ENCODE measurements around the gene KLHL24.
"Not testable (repeated sequence)": the region's sequence is repeated elsewhere in the genome, so short reads cannot be mapped to it uniquely, and the experiment has no call there.

Gene KLHL24

DNA sequence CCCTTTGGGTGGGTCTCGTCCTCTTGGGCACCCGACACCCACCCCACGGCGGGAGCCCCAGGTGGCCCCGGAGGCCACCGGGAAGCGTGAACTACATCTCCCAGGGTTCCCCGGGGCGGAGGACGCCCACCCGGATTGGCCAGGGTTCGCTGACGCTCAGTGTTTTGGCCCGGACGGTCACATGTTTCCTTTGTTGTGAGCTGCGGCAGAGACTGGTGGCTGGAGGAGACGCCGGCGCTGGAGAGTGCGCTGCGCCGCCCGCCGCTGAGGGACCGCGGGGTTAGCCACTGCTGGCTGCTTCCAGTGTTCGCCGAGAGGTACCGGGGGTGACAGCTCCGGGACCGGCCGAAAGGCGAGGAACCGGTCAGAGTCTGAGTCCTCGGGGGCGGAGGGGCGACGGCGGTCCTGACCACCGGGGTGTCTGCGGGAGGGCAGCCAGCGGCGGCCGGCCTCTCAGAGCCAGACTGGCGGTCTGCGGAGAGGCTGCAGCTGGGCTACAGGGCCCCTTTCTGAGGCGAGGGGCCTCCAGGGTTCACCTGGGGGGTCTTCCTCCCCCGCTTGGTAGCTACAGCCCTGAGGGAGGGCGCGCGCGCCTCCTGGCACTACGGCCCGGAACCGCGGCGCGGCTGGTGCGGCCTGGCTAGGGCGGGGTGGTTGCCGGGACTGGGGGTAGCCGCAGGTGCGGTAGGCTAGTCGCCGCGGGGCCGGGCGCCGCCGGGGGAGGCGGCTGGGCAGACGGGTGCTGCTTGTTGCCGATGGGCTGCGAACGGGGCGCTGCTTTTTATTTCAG lies at the start of gene KLHL24:
KLHL24 (plus strand) TSS at position 193 of the 790 bp plus-strand sequence. CDS start 14,734 bp downstream, outside the sequence.
- peak; percentile 98 for DNase-seq

DNA sequence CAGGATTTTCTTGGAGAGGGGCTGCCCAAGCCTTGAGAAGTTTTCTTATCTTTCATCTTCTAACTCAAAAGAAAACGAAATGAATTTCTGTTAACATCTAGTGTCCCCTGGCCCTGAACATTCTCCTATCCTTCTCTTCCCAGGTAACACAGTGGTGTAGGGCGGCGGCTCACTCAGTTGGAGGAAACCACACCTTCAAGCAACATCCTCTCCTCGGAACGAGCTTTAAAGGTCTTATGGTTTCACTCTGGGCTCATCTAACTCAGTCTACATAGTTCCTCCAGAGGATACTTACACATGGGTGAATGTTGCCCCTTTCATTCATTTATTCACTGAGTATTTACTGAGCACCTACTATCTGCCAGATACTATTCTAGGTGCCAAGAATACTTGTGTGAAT lies 48.9 kb upstream of the KLHL24 start:
- DNase-seq, result no peak

GRCh38 chr3:183587336-183587735 lies 48.1 kb upstream of the KLHL24 start:
- DNase-seq, result no peak

GRCh38 chr3:183590442-183590841 lies 45.0 kb upstream of the KLHL24 start:
- no peak for DNase-seq

DNA sequence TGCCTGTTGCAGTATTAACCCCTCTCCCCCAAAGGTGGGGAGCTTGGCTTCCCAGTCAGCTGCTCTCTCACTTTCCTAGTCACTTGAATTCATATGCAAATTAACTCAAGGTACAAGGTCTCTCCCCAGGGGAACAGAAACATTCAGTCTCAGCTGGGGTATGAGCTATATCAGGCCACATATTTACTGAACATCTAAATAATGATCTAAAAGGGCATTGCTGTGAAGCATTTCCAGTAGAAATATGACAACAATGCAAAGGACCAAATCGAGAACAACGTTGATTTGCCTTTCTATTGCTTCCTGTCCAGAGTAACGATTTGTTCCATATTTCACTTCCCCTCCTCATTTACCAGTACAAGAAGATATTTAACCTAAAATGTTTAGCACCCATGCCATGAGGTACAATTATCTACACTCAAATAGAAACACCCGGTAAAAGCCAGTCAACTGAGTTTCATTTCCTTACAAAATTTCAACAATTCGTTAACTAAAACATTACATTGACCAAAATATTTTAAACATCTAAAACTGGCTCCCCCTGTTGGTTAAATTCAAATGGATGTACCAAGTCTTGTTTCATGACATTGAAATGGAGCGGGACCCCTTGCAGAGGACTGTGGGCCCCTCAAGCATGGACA lies 43.4 kb upstream of the KLHL24 start:
- DNase-seq, result no peak

GRCh38 chr3:183592821-183593220 lies 42.6 kb upstream of the KLHL24 start:
- DNase-seq, result no peak

DNA sequence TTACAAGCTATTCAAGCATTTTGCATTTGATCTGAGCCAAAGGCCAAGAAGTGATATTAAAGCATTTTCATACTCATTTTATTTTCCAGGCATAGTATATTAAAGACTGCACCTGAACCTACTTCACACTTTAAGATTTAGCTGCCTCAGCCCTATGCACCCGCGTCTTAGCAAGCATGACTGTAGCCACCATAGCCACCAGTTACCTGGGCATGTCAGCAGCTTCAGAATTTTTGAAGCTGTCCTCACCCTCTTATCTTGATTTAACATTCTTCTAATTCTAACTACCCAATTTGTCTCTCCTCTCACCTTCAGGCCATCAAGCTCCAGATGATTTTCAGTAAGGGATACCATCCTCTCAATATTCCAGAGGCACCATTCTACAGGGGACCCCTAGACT lies 40.8 kb upstream of the KLHL24 start:
- no peak for DNase-seq

GRCh38 chr3:183597959-183598358 lies 37.5 kb upstream of the KLHL24 start:
- no peak for DNase-seq

GRCh38 chr3:183611326-183611725 lies 24.1 kb upstream of the KLHL24 start:
- DNase-seq, result not testable (repeated sequence)

DNA sequence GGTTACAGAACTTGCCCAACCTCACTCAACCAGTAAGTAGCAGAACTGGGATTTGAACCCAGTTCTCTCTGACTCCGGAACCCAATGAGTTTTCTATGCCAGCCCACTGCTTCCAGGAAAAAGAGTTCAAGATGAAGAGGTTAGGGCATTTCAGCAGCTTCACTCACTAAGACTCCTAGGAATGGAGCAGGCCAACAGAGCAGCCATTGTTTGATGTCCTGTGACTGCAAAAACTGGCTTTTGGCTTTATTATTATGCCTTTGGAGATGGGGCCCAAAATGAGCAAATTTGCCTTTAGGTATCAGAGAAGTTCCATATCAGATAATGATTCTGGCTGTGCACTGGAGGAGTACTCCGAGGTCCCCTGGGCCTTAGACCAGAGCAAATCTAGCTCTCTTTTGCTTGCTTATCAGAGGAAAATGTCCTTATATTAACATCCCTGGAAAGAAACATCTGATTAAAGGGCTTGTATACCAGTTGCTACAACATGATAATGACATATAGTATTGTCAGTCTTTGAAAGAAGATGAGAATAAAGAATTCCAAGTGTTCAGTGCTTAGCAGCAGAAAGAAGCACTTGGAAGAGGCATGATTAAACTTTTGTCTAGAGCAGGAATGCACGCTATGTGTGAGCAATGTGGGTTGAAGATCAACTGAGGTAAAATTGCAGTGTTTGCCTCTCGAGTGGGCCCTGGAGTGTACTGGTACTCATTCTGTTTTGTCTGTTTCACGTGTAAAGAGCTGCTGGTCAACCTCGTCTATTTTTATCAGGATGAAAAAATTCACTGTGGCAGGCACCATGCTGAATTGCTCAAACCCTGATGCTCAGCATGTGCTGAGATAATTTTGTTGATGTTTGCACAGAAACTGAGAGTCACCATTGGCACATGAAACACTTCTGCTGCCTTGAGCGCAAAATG lies 21.8 kb upstream of the KLHL24 start:
- DNase-seq, result no peak

DNA sequence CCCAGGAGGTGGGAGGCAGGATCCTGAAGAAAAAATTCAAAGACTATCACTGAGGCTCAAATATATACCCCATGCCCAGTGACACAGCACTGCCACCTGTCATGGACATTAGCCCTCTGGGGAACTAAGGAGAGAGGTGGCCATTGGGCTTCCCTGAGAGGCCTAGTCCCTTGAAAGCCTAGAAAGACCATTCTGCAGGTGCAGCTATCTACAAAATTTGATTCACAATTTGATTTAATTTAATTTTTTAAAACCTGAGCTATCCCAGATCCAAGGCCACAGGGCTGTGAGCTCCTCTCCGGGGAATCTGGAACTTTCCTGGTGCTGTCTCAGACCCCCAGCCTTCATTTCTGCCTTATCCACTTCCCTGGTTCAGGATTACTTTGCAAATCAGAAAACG lies 16.9 kb upstream of the KLHL24 start:
- no peak for DNase-seq

DNA sequence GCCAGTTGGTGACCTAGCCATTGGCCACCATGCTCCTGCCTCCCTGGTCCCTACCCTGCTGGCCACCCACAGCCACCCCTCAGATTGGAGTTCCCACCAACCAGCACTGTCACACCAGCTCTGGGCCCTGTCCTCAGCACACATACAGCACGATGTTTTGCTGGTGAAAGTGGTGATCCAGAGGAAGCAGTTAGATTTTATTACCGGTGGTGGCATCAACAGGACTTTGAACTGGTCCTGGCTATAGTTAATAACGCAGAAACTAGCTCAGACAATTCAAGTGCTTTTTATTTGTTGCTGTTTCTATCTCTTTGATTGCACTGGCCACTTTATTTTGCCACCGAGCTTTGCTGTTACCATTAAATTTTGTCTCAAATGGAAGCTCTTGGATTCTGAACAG lies 16.4 kb upstream of the KLHL24 start:
- no peak for DNase-seq

DNA sequence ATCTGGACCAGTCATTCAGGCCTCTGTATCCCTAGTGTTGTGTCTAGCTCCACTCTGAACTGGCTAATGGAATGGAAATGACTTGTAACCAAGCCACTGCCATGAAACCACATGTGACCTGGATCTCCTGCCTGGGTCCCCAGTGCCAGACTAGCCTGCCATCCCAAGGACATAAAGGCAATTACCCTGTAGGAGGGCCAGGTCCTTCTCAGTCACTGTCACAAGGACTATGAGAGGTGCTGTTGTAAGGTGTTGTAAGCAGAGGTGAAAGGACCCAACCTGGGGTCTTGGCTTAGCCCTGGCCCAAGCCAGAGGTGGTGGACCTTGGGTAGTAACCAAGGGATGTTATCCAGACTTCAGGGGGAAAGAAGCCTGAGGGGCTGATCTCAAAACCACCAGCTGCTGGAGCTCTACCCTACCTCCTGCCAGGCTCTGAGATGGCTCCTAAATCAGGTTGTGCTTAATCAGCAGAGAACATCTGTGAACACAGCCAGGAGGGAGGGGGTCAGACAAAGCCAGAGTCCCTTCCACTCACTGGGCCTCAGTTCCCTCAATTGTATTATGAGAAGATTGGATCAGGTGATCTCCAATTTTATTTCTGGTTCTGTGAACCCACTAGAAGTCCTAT lies 15.7 kb upstream of the KLHL24 start:
- DNase-seq, result no peak

GRCh38 chr3:183620252-183620628 lies 15.2 kb upstream of the KLHL24 start:
- no peak for DNase-seq

- not testable (repeated sequence) for DNase-seq
Measured at GRCh38 chr3:183622473-183622872, 12.9 kb upstream of the KLHL24 start.

- no peak for DNase-seq
Measured at GRCh38 chr3:183626877-183627594, 8.4 kb upstream of the KLHL24 start.

GRCh38 chr3:183629546-183630301 lies 5.7 kb upstream of the KLHL24 start:
- DNase-seq, result no peak

DNA sequence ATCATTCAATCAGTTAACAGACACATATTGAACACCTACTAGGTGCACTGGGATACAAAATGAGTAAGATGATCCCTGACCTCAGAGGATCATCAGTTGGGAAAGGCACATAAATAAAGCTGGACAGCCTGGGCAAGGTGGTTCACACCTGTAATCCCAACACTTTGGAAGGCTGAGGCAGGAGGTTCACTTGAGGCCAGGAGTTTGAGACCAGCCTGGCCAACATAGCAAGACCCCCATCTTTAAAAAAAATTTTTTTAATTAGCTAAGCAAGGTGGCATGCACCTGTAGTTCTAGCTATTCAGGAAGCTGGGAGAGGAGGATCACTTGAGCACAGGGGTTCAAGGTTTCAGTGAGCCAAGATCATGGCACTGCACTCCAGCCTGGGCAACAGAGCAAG lies 3.7 kb upstream of the KLHL24 start:
- DNase-seq, result no peak

- DNase-seq, result not testable (repeated sequence)
Measured at GRCh38 chr3:183632725-183633124, 2.7 kb upstream of the KLHL24 start.

DNA sequence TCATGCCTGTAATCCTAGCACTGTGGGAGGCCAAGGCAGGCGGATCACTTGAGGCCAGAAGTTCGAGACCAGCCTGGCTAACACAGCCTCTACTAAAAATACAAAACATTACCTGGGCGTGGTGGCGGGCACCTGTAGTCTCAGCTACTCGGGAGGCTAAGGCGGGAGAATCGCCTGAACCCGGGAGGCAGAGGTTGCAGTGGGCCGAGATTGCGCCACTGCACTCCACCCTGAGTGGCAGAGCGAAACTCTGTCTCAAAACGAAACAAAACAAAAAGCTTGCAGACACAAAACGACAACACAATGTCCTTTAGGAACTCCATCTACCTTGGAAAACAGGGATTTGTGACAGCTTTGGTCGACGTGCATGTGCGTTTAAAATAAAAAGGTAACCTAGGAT lies 716 bp upstream of the KLHL24 start:
- no peak for DNase-seq

DNA sequence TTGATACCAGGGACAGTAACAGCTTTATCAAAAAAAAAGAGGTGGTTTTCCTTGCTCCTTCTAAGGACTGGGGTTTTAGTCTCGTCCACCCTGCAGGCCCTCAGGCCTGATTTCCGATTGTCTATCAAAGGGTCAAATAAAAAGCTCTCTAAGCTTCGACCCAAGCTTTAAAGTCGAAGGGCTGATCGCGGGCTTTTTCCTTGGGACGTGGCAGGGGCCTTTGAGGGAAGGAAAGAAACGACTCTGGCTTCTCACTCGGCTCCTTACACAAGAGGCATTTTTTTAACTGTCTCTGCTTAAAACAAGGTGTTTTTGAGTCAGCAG lies 354 bp upstream of the KLHL24 start:
- no peak for DNase-seq
